HepG2 (cell line): ENCODE data around the gene NAT9. TPM values are rescaled to one million over a fixed set of nuclear protein-coding genes. Genes with fewer than 3 reads are reported as not detected.
A peak's percentile ranks its signal among the peaks of the same experiment; 100 is the strongest.

Experiments
- CHCHD3 ChIP-seq: sonication (generic); formaldehyde crosslinking; IDR thresholded peaks from 2 replicates; pipeline ENCODE4 v1.8.0; 2022; ENCODE audit warnings: mild to moderate bottlenecking, missing genetic modification reagents, moderate library complexity
- DNMT1 ChIP-seq: sonication (generic); formaldehyde crosslinking; IDR thresholded peaks from 2 replicates; pipeline ENCODE4 v1.5.1; 2020; ENCODE audit warnings: mild to moderate bottlenecking, missing genetic modification reagents
- E2F5 ChIP-seq: sonication (generic); formaldehyde crosslinking; conservative IDR thresholded peaks from 2 replicates; pipeline ENCODE4 v1.4.0; 2020; ENCODE audit warnings: missing genetic modification reagents
- FOXA3 ChIP-seq: IDR thresholded peaks from 2 replicates; pipeline ENCODE4 v1.6.1; 2016; ENCODE audit warnings: missing genetic modification reagents, missing compliant biosample characterization
- MXD4 ChIP-seq: IDR thresholded peaks from 2 replicates; pipeline ENCODE4 v1.6.1; 2016; ENCODE audit warnings: mild to moderate bottlenecking, missing biosample characterization, missing genetic modification reagents
- PAX8 ChIP-seq: sonication (generic); formaldehyde crosslinking; IDR thresholded peaks from 2 replicates; pipeline ENCODE4 v1.8.0; 2022; ENCODE audit warnings: mild to moderate bottlenecking, missing genetic modification reagents, borderline replicate concordance
- RERE ChIP-seq: IDR thresholded peaks from 2 replicates; pipeline ENCODE4 v1.6.1; 2016; ENCODE audit warnings: low read depth, missing genetic modification reagents, missing compliant biosample characterization
- RFXAP ChIP-seq: sonication (generic); formaldehyde crosslinking; IDR thresholded peaks from 2 replicates; pipeline ENCODE4 v1.4.0; 2020; ENCODE audit warnings: missing genetic modification reagents, borderline replicate concordance
- SAP130 ChIP-seq: IDR thresholded peaks from 2 replicates; pipeline ENCODE4 v1.6.1; 2016; ENCODE audit warnings: low read depth
- ZFY ChIP-seq: sonication (generic); formaldehyde crosslinking; IDR thresholded peaks from 2 replicates; pipeline ENCODE4 v1.4.0; 2020; ENCODE audit warnings: missing genetic modification reagents
- ZNF44 ChIP-seq: sonication (generic); formaldehyde crosslinking; IDR thresholded peaks from 2 replicates; pipeline ENCODE4 v1.5.1; 2020; ENCODE audit warnings: mild to moderate bottlenecking, missing genetic modification reagents
- ZSCAN21 ChIP-seq: sonication (generic); formaldehyde crosslinking; IDR thresholded peaks from 2 replicates; pipeline ENCODE4 v1.8.0; 2022; ENCODE audit warnings: mild to moderate bottlenecking, missing genetic modification reagents, moderate library complexity, borderline replicate concordance
- ZXDC ChIP-seq: sonication (generic); formaldehyde crosslinking; IDR thresholded peaks from 2 replicates; pipeline ENCODE4 v1.5.0; 2020; ENCODE audit warnings: mild to moderate bottlenecking, missing genetic modification reagents
- polyA plus RNA-seq, 8 experiments: library from polyadenylated mRNA; depleted of rRNA in 3 of 8; stranded (reverse) in 7 of 8; unstranded in 1 of 8; fragments of >200 nt; fragmentation: Illumina TruSeq in 4 of 8; extraction: Trizol in 4 of 8; gene quantifications; 2 replicates each; pipeline versions ENCODE4 v1.2.1 to v1.2.3, GENCODE V29; 2011 to 2016; ENCODE audit warnings: low read depth in 4 of 8, missing spikeins in 1 of 8, mixed read lengths in 1 of 8; ENCODE audit not compliant: insufficient read depth in 1 of 8
- total RNA-seq, 5 experiments: library from RNA; depleted of rRNA; stranded (reverse); fragments of >200 nt; fragmentation: Illumina TruSeq; extraction: Trizol; gene quantifications; 2 replicates each; pipeline ENCODE4 v1.2.3, GENCODE V29; 2016; ENCODE audit warnings: low read depth in 1 of 5
- TF ChIP-seq, protein P1 (sequence below): IDR thresholded peaks from 2 replicates; pipeline ENCODE4 v1.6.1; 2016; ENCODE audit warnings: mild to moderate bottlenecking

Gene NAT9
- total and polyA plus RNA-seq, 2 of the 13 experiments (the other 11 are each of a cell fraction or from before 2014, with no cell fraction given) = 39.7 to 44.2 TPM

DNA sequence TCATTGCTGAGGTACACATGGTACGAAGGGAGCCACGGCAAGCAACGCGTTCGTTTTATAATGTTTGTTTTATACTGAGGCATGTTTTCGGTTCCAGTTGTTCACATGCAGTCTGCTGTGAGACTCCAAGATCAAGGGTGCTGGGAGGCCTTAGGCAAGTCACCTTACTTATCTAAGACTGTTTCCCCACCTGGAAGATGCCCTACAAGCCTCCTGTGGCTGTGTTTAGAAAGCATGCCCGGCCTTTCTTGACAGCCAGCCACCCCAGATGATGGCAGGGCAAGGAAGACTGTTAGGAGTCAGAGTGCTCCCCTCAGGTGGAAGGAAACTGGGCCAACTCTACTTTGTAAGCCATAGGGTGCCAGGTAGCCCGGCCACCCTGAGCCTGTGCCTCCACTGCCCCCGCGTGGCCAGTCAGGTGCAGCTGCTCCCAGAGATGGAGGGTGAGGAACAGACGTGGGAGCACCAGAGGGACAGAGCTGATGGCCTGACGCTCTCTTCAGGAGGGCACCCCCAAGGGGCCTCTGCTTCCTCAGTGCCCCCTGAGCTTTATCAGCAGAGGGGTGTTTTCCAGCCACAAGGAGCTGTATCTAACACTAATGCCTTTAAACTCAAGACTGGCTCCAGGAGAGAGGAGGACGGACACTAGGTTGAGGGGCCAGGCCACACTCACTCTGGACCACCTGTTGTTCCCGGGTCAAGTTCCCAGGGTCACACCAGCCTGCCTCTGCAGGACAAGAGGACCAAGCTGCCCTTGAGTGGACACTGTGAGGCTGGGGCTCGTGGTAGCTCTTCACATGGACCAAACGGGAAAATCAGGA is 5.4 kb downstream of the NAT9 start (continued):
- TF ChIP-seq RERE (CRISPR knock-in tag) = no peak
- TF ChIP-seq CHCHD3 (CRISPR knock-in tag) = no peak; the same call in 1 of the 2 replicates
- TF ChIP-seq DNMT1 (CRISPR knock-in tag) = no peak
- peak; percentile 75; the same call in 1 of the 2 replicates for TF ChIP-seq ZNF44 (CRISPR knock-in tag)
- no peak for TF ChIP-seq PAX8 (CRISPR knock-in tag)
- no peak for TF ChIP-seq RFXAP (CRISPR knock-in tag)
- 0 out of 2 replicates have a peak, but pooled peaks have one; percentile 18 for TF ChIP-seq E2F5
- TF ChIP-seq MXD4 (CRISPR knock-in tag) = peak; percentile 44; the same call in 1 of the 2 replicates
- TF ChIP-seq, protein P1, sequence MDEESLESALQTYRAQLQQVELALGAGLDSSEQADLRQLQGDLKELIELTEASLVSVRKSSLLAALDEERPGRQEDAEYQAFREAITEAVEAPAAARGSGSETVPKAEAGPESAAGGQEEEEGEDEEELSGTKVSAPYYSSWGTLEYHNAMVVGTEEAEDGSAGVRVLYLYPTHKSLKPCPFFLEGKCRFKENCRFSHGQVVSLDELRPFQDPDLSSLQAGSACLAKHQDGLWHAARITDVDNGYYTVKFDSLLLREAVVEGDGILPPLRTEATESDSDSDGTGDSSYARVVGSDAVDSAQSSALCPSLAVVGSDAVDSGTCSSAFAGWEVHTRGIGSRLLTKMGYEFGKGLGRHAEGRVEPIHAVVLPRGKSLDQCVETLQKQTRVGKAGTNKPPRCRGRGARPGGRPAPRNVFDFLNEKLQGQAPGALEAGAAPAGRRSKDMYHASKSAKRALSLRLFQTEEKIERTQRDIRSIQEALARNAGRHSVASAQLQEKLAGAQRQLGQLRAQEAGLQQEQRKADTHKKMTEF = no peak; the same call in none of the 2 replicates
- peak; percentile 78 for TF ChIP-seq SAP130 (CRISPR knock-in tag)
- peak; percentile 56; the same call in 1 of the 2 replicates for TF ChIP-seq FOXA3 (CRISPR knock-in tag)
- TF ChIP-seq ZFY (CRISPR knock-in tag) = peak; percentile 26; the same call in 1 of the 2 replicates
- no peak for TF ChIP-seq ZXDC (CRISPR knock-in tag)
- TF ChIP-seq ZSCAN21 = no peak; the same call in 1 of the 2 replicates
